H1 (cell line): ENCODE measurements around the gene GRIA1. TPM values are rescaled to one million over a fixed set of nuclear protein-coding genes. Genes with fewer than 3 reads are reported as not detected.

Experiments used
- CTCF ChIA-PET: fragments of 300-600 bp; sonication (Branson Sonifier 250); formaldehyde crosslinking; loops from one replicate; lab custom pipeline; 2021; ENCODE audit not compliant: partially characterized antibody; lab: Charles Lee
- POLR2A ChIA-PET: fragments of 300-600 bp; sonication (Branson Sonifier 250); formaldehyde crosslinking; loops from one replicate; lab custom pipeline; 2021; ENCODE audit warnings: inconsistent platforms; ENCODE audit not compliant: partially characterized antibody; lab: Charles Lee
- DNase-seq, 2 experiments: peaks; one replicate each; pipeline versions ENCODE4 v3.0.0 to v3.0.0-alpha.2; 2010 to 2022; ENCODE audit warnings: low spot score in 2 of 2, low read depth in 1 of 2, mixed read lengths in 1 of 2
- FAIRE-seq: peaks from 2 replicates; lab custom pipeline; 2011; peaks lifted over from hg19 to GRCh38; lab: Jason Lieb, UNC
- H2AFZ ChIP-seq: 2 replicates; pipeline ENCODE4 v1.8.1; 2012; ENCODE audit warnings: low read length, inconsistent platforms
- H2AK5ac ChIP-seq: 2 replicates; pipeline ENCODE4 v1.6.1; 2013; ENCODE audit warnings: low read depth, low read length
- H2BK120ac ChIP-seq: replicated peaks from 2 replicates; pipeline ENCODE3; 2013; ENCODE audit warnings: low read depth, low read length, inconsistent platforms
- H2BK12ac ChIP-seq: 2 replicates; pipeline ENCODE4 v1.6.1; 2013; ENCODE audit warnings: low read depth, low read length
- H2BK15ac ChIP-seq: 2 replicates; pipeline ENCODE4 v1.6.1; 2013; ENCODE audit warnings: low read length
- H2BK20ac ChIP-seq: 2 replicates; pipeline ENCODE4 v1.6.1; 2013; ENCODE audit warnings: low read length
- H2BK5ac ChIP-seq: 2 replicates; pipeline ENCODE4 v1.6.1; 2013; ENCODE audit warnings: low read depth, low read length
- H3K14ac ChIP-seq: 2 replicates; pipeline ENCODE4 v1.6.1; 2013; ENCODE audit warnings: inconsistent platforms; ENCODE audit not compliant: insufficient read length
- H3K18ac ChIP-seq: 2 replicates; pipeline ENCODE4 v1.6.1; 2013; ENCODE audit warnings: low read length; ENCODE audit errors: extremely low read depth
- H3K23ac ChIP-seq: 2 replicates; pipeline ENCODE4 v1.6.1; 2013; ENCODE audit warnings: inconsistent platforms; ENCODE audit not compliant: insufficient read length
- H3K23me2 ChIP-seq: 2 replicates; pipeline ENCODE4 v1.6.1; 2013; ENCODE audit warnings: low read depth, low read length
- H3K27ac ChIP-seq: 2 replicates; pipeline ENCODE4 v1.6.1; 2011; ENCODE audit warnings: low read depth, low read length, inconsistent platforms
- H3K27me3 ChIP-seq, 4 experiments: replicated peaks in 1 of 4; 1 replicate in 1 of 4; 2 replicates in 3 of 4; pipeline versions ENCODE4 v1.6.1 to v1.8.1; 2011 to 2013; ENCODE audit warnings: low read length in 3 of 4, mild to moderate bottlenecking in 3 of 4, inconsistent platforms in 2 of 4, mixed read lengths in 2 of 4, moderate library complexity in 1 of 4; ENCODE audit not compliant: control insufficient read depth in 3 of 4, insufficient read depth in 3 of 4; ENCODE audit errors: extremely low read depth in 1 of 4
- H3K36me3 ChIP-seq, 4 experiments: 2 replicates each; pipeline versions ENCODE4 v1.6.1 to v1.8.1; 2011 to 2013; ENCODE audit warnings: mild to moderate bottlenecking in 4 of 4, low read length in 3 of 4, moderate library complexity in 2 of 4, control low read depth in 1 of 4, inconsistent platforms in 1 of 4; ENCODE audit not compliant: insufficient read depth in 4 of 4, control insufficient read depth in 2 of 4
- H3K4ac ChIP-seq: replicated peaks from 2 replicates; pipeline ENCODE3; 2013; ENCODE audit warnings: low read length, low read depth, mixed read lengths, inconsistent platforms; ENCODE audit not compliant: insufficient read length
- H3K4me1 ChIP-seq, 4 experiments: replicated peaks in 1 of 4; 1 replicate in 1 of 4; 2 replicates in 3 of 4; pipeline versions ENCODE4 v1.6.1 to v1.8.1; 2011 to 2013; ENCODE audit warnings: low read length in 3 of 4, inconsistent platforms in 2 of 4, mixed read lengths in 1 of 4; ENCODE audit not compliant: insufficient read depth in 4 of 4, control insufficient read depth in 3 of 4
- H3K4me2 ChIP-seq, 2 experiments: 2 replicates each; pipeline versions ENCODE4 v1.6.1 to v1.8.1; 2011 to 2013; ENCODE audit warnings: low read depth in 2 of 2, low read length in 2 of 2, control low read depth in 1 of 2, inconsistent platforms in 1 of 2, mild to moderate bottlenecking in 1 of 2; ENCODE audit not compliant: insufficient read depth in 1 of 2
- H3K4me3 ChIP-seq, 4 experiments: fragments of 200-600, 300-600 bp in 1 of 4; sonication (generic), shearing (Covaris generic), sonication (Bioruptor Twin) in 1 of 4; 2 replicates each; pipeline versions ENCODE4 v1.5.1 to v1.8.1; 2011 to 2016; ENCODE audit warnings: low read length in 4 of 4, low read depth in 3 of 4, control low read depth in 2 of 4, inconsistent platforms in 2 of 4, mild to moderate bottlenecking in 2 of 4, mixed read lengths in 1 of 4, moderate library complexity in 1 of 4; ENCODE audit not compliant: insufficient read depth in 2 of 4; ENCODE audit errors: extremely low read depth in 1 of 4
- H3K56ac ChIP-seq: replicated peaks from 2 replicates; pipeline ENCODE3; 2013; ENCODE audit warnings: low read depth, mild to moderate bottlenecking, mixed read lengths, low read length, inconsistent platforms; ENCODE audit not compliant: insufficient read length
- H3K79me1 ChIP-seq: 2 replicates; pipeline ENCODE4 v1.6.1; 2013; ENCODE audit warnings: low read depth, low read length, control low read depth
- H3K79me2 ChIP-seq, 2 experiments: 2 replicates each; pipeline versions ENCODE4 v1.6.1 to v1.8.1; 2012 to 2013; ENCODE audit warnings: low read length in 2 of 2, mild to moderate bottlenecking in 2 of 2, inconsistent platforms in 1 of 2; ENCODE audit not compliant: insufficient read depth in 2 of 2, control insufficient read depth in 1 of 2
- H3K9ac ChIP-seq, 4 experiments: replicated peaks in 1 of 4; 1 replicate in 1 of 4; 2 replicates in 3 of 4; pipeline versions ENCODE4 v1.6.1 to v1.8.1; 2011 to 2013; ENCODE audit warnings: low read depth in 3 of 4, low read length in 3 of 4, control low read depth in 2 of 4, mild to moderate bottlenecking in 2 of 4, moderate library complexity in 2 of 4, inconsistent platforms in 1 of 4; ENCODE audit errors: extremely low read depth in 1 of 4
- H3K9me3 ChIP-seq, 2 experiments: 2 replicates each; pipeline versions ENCODE4 v1.6.1 to v1.8.1; 2012 to 2013; ENCODE audit warnings: mild to moderate bottlenecking in 2 of 2, moderate library complexity in 2 of 2, control low read depth in 1 of 2, inconsistent platforms in 1 of 2, low read depth in 1 of 2, low read length in 1 of 2, mixed read lengths in 1 of 2; ENCODE audit not compliant: insufficient read depth in 2 of 2
- H4K20me1 ChIP-seq, 2 experiments: replicated peaks in 1 of 2; 2 replicates each; pipeline versions ENCODE3 to v1.8.1; 2011 to 2013; ENCODE audit warnings: inconsistent platforms in 2 of 2, low read length in 2 of 2, mild to moderate bottlenecking in 1 of 2; ENCODE audit not compliant: insufficient read depth in 2 of 2, control insufficient read depth in 1 of 2
- H4K5ac ChIP-seq: 2 replicates; pipeline ENCODE4 v1.6.1; 2013; ENCODE audit warnings: low read length, low read depth, mixed read lengths, inconsistent platforms; ENCODE audit not compliant: insufficient read length
- H4K8ac ChIP-seq: 2 replicates; pipeline ENCODE4 v1.8.0; 2013; ENCODE audit warnings: mild to moderate bottlenecking, moderate library complexity, low read length, inconsistent platforms; ENCODE audit not compliant: insufficient read depth; ENCODE audit errors: extremely low read depth
- H4K91ac ChIP-seq: replicated peaks from 2 replicates; pipeline ENCODE3; 2013; ENCODE audit warnings: low read length, mixed read lengths, inconsistent platforms; ENCODE audit not compliant: insufficient read length
- ATF3 ChIP-seq: IDR thresholded peaks from 2 replicates; pipeline ENCODE4 v1.6.1; 2011; ENCODE audit warnings: low read depth, mild to moderate bottlenecking, low read length; ENCODE audit not compliant: insufficient read depth
- CBX5 ChIP-seq: fragments of 300-800, 300-1000 bp; sonication (generic); IDR thresholded peaks from 2 replicates; pipeline ENCODE4 v1.7.1; 2016; ENCODE audit warnings: antibody characterized with exemption, low read length, low read depth
- CREB1 ChIP-seq: IDR thresholded peaks from 2 replicates; pipeline ENCODE4 v1.6.1; 2012; ENCODE audit warnings: inconsistent platforms
- EGR1 ChIP-seq: IDR thresholded peaks from 2 replicates; pipeline ENCODE4 v1.6.1; 2011; ENCODE audit warnings: low read depth, low read length, borderline replicate concordance
- NRF1 ChIP-seq: IDR thresholded peaks from 2 replicates; pipeline ENCODE4 v1.6.1; 2011; ENCODE audit warnings: mild to moderate bottlenecking, low read depth, low read length, improper control_type of control experiment
- POLR2A ChIP-seq, 2 experiments: IDR thresholded peaks; 1 replicate in 1 of 2; 2 replicates in 1 of 2; pipeline ENCODE4 v1.6.1; 2011; ENCODE audit warnings: low read depth in 2 of 2, low read length in 2 of 2, mild to moderate bottlenecking in 2 of 2; ENCODE audit errors: control extremely low read depth in 1 of 2
- RAD21 ChIP-seq, 2 experiments: IDR thresholded peaks in 1 of 2; conservative IDR thresholded peaks in 1 of 2; 2 replicates each; pipeline ENCODE4 v1.6.1; 2011; ENCODE audit warnings: low read depth in 2 of 2, low read length in 2 of 2, improper control_type of control experiment in 1 of 2, inconsistent platforms in 1 of 2, mild to moderate bottlenecking in 1 of 2, moderate library complexity in 1 of 2
- SIN3A ChIP-seq, 2 experiments: IDR thresholded peaks in 1 of 2; conservative IDR thresholded peaks in 1 of 2; 2 replicates each; pipeline ENCODE4 v1.6.1; 2011 to 2012; ENCODE audit warnings: low read length in 2 of 2, improper control_type of control experiment in 1 of 2, low read depth in 1 of 2, mild to moderate bottlenecking in 1 of 2
- TAF7 ChIP-seq: optimal IDR thresholded peaks from 2 replicates; pipeline ENCODE3; 2011; ENCODE audit warnings: low read depth, mild to moderate bottlenecking, inconsistent platforms, low read length, moderate library complexity, borderline replicate concordance
- TEAD4 ChIP-seq: IDR thresholded peaks from 2 replicates; pipeline ENCODE4 v1.6.1; 2012; ENCODE audit warnings: low read depth, low read length, inconsistent platforms, mixed read lengths
- YY1 ChIP-seq: IDR thresholded peaks from 2 replicates; pipeline ENCODE4 v1.6.1; 2011; ENCODE audit warnings: low read depth, mild to moderate bottlenecking, low read length
- WGBS, 2 experiments: shearing (Covaris generic) in 1 of 2; methylation state at CpG; one replicate each; pipeline versions ENCODE4 v1.1.6 to v1.1.7; 2013 to 2015; ENCODE audit warnings: low lambda C conversion rate in 2 of 2, mixed read lengths in 2 of 2, inconsistent platforms in 1 of 2, low coverage in 1 of 2, missing lambda C conversion rate in 1 of 2; ENCODE audit not compliant: insufficient replicate concordance in 2 of 2, insufficient coverage in 1 of 2, insufficient read length in 1 of 2; ENCODE audit errors: extremely low coverage in 1 of 2, missing lambda C conversion rate in 1 of 2; 5-methylcytosine and 5-hydroxymethylcytosine counted together
- polyA plus RNA-seq, 7 experiments: library from polyadenylated mRNA; depleted of rRNA in 3 of 7; stranded (reverse) in 5 of 7; unstranded in 2 of 7; fragments of >200 nt in 5 of 7; fragments of 200-250 nt in 2 of 7; gene quantifications; 1 replicate in 5 of 7; 2 replicates in 1 of 7; 4 replicates in 1 of 7; pipeline versions ENCODE4 v1.2.1 to v1.2.3, GENCODE V29; 2011 to 2013; ENCODE audit warnings: missing spikeins in 2 of 7, mixed read lengths in 2 of 7
- total RNA-seq: library from RNA; stranded (reverse); fragmentation: NEBNext Ultra II Directional; extraction: Animal tissue kit (Norgen Biotek cat#: 25700); gene quantifications from 2 replicates; pipeline ENCODE4 v1.2.1, GENCODE V29; 2021
- TF ChIP-seq, protein P1 (sequence below): IDR thresholded peaks from 2 replicates; pipeline ENCODE4 v1.6.1; 2012; ENCODE audit warnings: inconsistent platforms

GRIA1 gene
- total and polyA plus RNA-seq, 2 of the 8 experiments (the other 6 are each of a cell fraction or from before 2014, with no cell fraction given): 0.97 to 2.5 TPM

GRCh38 chr5:153485641-153486040, 4.8 kb upstream of the GRIA1 start:
- Histone ChIP-seq H3K27me3 (0 out of 7 replicates have a peak, but pooled peaks cover 0 to 1% (median 0%) of the 10 kb centered on the region in 4 experiments), H2BK15ac (no peak overlapping the region), H3K79me1 (no peaks in the 10 kb centered on the region), H3K14ac (no peak overlapping the region), H3K23me2 (peaks cover 5% of the 10 kb centered on the region; the same call in 1 of the 2 replicates), H2BK120ac (no peak overlapping the region), H3K4ac (no peak overlapping the region), H2AK5ac (no peak overlapping the region), H3K23ac (no peak overlapping the region), H2BK12ac (no peak overlapping the region), H3K56ac (no peak overlapping the region), H3K18ac (no peak overlapping the region), H4K5ac (no peak overlapping the region), H3K9ac (no peak overlapping the region), H2BK20ac (no peak overlapping the region), H3K27ac (no peak overlapping the region), H3K79me2 (no peaks in the 10 kb centered on the region), H4K91ac (no peak overlapping the region), H3K4me1 (peaks cover 0 to 2% (median under 1%) of the 10 kb centered on the region in 4 experiments; a peak in 2 of 7 replicates), H3K36me3 (no peaks in the 10 kb centered on the region), H3K4me2 (no peak overlapping the region), H4K20me1 (no peaks in the 10 kb centered on the region), H3K9me3 (no peaks in the 10 kb centered on the region), H2BK5ac (no peak overlapping the region), H2AFZ (no peak overlapping the region), H3K4me3 (no peak overlapping the region), H4K8ac (no peak overlapping the region)
- ChIA-PET CTCF (interaction anchor here (1.0 to 2.5 kb wide), 4 partner anchors 9 to 479 kb away, joined by 3 to 6 read pairs (median 3); no protein-coding TSS in a partner anchor), POLR2A (no interaction called here)
- TF ChIP-seq YY1: no peak
- no peak for TF ChIP-seq CREB1
- no peak for TF ChIP-seq ATF3
- no peak for TF ChIP-seq TAF7
- TF ChIP-seq CBX5: no peak
- no peak for TF ChIP-seq SIN3A (conservative IDR thresholded peaks at IDR 0.05 in 1 of 2, IDR thresholded peaks at IDR 0.05 in 1 of 2; ENCODE audit: low read depth in 1 of 2, low read length in 2 of 2)
- TF ChIP-seq, protein P1, sequence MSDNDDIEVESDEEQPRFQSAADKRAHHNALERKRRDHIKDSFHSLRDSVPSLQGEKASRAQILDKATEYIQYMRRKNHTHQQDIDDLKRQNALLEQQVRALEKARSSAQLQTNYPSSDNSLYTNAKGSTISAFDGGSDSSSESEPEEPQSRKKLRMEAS: no peak
- no peak for TF ChIP-seq RAD21 (IDR thresholded peaks at IDR 0.05 in 1 of 2, conservative IDR thresholded peaks at IDR 0.05 in 1 of 2; ENCODE audit: low read depth in 2 of 2, low read length in 2 of 2)
- no peak for TF ChIP-seq POLR2A (IDR thresholded peaks at IDR 0.05; ENCODE audit: control extremely low read depth in 1 of 2, low read depth in 2 of 2, low read length in 2 of 2)
- no peak for TF ChIP-seq EGR1
- no peak for TF ChIP-seq TEAD4
- no peak for TF ChIP-seq NRF1
- no peak for DNase-seq
- no peak for FAIRE-seq
- 100% methylated on average over 2 of the region's 2 CpGs; no CpG with 5 or more reads in 1 of the 2 experiments for WGBS, 2 experiments
